ENCODE measurements around the gene B3GALT5. TPM values are rescaled to one million over a fixed set of nuclear protein-coding genes. Genes with fewer than 3 reads are reported as not detected.
"Not testable (repeated sequence)": the region's sequence is repeated elsewhere in the genome, so short reads cannot be mapped to it uniquely, and the experiment has no call there.

The B3GALT5 gene
- total RNA-seq, 1 donor = 0.18 TPM

DNA sequence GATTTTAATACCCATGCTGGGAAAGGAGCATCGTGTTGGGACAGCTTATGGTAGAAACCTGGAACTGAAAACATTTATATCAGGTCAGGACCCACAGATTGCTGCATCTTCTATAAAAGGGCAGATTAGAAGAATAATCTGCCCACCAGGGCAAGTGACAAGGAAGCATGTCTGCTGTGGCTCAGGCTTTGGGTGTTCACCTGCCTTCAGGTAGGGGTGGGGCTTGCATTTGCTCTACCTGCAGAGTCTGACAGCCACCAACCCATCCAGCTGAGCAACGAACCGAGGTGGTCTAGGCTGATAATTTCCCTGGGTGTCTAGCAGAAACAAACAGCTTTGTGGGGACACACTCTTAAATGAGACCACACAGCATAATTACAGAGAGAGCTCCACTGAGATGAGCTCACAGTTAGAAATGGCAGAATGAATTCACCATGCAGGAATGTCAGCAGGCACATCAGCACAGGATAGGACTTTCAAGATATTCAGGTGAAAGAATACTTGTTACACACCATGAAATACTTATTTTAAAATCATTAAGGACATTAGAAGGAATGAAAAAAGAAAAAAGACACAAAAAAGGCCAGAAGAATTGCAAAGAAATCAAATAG lies 36.1 kb upstream of the B3GALT5 start:
- no peak for DNase-seq (ENCODE audit: low read depth)
- H3K4me3 ChIP-seq (ENCODE audit: low read depth, low read length) = no peak overlapping the region
- TF ChIP-seq, protein P1, sequence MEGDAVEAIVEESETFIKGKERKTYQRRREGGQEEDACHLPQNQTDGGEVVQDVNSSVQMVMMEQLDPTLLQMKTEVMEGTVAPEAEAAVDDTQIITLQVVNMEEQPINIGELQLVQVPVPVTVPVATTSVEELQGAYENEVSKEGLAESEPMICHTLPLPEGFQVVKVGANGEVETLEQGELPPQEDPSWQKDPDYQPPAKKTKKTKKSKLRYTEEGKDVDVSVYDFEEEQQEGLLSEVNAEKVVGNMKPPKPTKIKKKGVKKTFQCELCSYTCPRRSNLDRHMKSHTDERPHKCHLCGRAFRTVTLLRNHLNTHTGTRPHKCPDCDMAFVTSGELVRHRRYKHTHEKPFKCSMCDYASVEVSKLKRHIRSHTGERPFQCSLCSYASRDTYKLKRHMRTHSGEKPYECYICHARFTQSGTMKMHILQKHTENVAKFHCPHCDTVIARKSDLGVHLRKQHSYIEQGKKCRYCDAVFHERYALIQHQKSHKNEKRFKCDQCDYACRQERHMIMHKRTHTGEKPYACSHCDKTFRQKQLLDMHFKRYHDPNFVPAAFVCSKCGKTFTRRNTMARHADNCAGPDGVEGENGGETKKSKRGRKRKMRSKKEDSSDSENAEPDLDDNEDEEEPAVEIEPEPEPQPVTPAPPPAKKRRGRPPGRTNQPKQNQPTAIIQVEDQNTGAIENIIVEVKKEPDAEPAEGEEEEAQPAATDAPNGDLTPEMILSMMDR (IDR thresholded peaks at IDR 0.05; ENCODE audit: insufficient read depth, low read length) = no peak

DNA sequence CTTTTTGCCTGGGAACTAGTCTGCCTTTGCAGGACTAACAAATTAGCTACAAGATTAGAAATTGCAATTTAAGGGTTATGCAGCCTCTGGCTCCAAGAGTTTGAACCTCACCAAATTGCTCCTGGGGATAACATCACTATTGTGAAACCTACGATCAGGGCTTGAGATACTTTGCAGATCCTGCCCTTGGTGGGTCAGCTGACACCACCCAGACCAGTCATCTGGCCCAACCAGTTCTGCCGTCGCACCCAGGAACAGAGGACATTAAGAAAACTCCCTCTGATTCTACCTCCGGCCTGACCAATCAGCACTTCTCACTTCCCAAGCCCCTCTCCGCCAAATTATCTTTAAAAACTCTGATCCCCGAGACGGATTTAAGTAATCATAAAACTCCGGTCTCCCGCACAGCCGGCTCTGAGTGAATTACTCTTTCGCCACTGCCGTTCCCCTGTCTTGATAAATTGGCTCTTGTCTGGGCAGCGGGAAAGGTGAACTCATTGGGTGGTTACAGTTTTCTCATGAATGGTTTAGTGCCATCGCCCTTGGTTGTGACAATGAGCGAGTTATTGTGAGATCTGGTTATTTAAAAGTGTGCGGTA lies 32.9 kb upstream of the B3GALT5 start:
- H3K4me3 ChIP-seq (ENCODE audit: low read depth, low read length) = no peak overlapping the region
- TF ChIP-seq, protein P1 (IDR thresholded peaks at IDR 0.05; ENCODE audit: insufficient read depth, low read length) = no peak
- DNase-seq (ENCODE audit: low read depth) = no peak

DNA sequence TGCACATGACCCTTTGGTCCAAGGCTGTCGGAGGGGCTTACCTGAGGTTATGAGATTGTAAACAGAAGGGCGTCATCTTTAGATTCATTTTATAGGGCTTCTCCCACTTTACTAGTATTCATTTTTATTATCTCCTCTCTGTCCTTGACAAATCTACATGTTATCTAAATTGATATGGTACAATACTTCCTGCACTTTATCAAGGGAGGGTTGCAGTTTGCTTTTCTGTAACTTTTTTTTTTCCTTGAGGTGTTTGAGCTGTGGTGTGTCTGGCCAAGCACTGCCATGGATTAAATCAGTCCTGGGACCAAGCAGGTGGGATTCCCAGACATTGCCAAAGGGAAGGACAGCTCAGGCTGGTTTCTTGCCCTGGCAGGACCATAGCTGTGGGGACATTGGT lies 32.0 kb upstream of the B3GALT5 start:
- no peak for DNase-seq (ENCODE audit: low read depth)
- TF ChIP-seq, protein P1 (IDR thresholded peaks at IDR 0.05; ENCODE audit: insufficient read depth, low read length) = no peak
- H3K4me3 ChIP-seq (ENCODE audit: low read depth, low read length) = no peak overlapping the region

DNA sequence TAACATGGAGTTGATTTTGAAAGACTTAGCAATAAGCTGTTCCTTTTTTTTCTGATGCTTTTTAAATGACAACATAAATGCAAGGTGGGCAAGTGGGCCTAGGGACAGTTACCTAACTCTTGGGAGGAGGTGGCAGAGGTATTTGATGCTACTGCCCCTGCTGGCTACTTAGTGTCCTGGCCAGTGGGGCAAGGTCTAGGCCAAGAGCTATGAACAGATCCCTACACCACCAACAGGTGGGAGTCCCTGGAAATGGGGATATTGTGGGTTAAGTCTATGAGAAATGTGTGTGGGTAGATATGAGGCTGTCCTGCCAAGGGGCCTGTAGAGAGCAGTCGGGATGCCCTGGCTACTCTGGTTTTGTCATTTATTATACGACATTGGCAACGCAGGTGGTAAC lies 31.3 kb upstream of the B3GALT5 start:
- DNase-seq (ENCODE audit: low read depth) = no peak
- no peak overlapping the region for H3K4me3 ChIP-seq (ENCODE audit: low read depth, low read length)
- TF ChIP-seq, protein P1 (IDR thresholded peaks at IDR 0.05; ENCODE audit: insufficient read depth, low read length) = no peak

DNA sequence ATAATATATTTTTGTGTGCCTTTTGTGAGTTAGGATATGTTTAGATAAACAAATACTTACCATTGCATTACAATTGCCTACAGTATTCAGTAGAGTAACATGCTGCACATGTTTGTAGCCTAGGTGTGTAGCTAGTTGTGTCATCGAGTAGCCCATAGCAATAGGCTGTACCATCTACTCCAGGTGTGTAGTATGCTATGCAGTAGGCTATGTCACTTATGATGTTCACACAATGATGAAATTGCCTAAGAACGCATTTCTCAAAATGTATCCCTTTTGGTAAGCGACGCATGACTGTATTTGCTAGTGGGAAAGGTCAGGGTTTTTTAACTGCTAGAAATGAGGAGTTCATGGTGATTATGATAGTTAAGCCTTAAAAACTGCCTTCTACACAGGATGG lies 30.0 kb upstream of the B3GALT5 start:
- TF ChIP-seq, protein P1 (IDR thresholded peaks at IDR 0.05; ENCODE audit: insufficient read depth, low read length) = no peak
- no peak for DNase-seq (ENCODE audit: low read depth)
- no peak overlapping the region for H3K4me3 ChIP-seq (ENCODE audit: low read depth, low read length)

DNA sequence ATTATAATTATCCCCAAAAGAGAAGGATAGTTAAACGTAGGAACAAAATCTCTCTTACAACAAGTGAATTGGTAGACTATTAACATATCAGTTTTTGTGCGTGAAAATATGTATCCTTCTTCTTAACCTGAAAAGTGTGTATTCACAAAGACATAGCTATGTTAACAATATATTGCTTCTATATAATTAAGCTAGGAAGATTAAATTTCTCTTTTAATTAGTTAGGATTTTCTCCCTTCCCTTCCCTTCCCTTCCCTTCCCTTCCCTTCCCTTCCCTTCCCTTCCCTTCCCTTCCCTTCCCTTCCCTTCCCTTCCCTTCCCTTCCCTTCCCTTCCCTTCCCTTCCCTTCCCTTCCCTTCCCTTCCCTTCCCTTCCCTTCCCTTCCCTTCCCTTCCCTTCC lies 29.2 kb upstream of the B3GALT5 start:
- DNase-seq (ENCODE audit: low read depth); H3K4me3 ChIP-seq (ENCODE audit: low read depth, low read length): not testable (repeated sequence)

DNA sequence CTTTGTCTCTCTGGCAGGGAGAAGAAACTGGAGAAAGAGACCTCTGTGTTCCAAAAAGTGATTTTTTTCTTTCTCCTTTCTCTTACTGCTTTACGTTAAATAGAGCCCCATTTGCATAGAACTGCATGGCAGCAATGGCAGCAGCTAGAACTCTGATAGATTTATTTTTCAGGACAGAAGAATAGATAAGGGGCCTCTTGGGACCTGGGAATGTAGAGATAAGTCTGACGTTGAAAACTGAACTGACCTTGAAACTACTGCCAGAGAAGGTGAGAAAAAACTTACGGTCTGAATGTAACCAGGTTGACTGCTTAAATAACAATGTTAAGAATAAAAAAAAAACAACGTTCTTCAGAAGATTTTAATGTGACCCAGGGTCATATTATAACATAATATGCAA lies 25.4 kb upstream of the B3GALT5 start:
- TF ChIP-seq, protein P1 (IDR thresholded peaks at IDR 0.05; ENCODE audit: insufficient read depth, low read length) = no peak
- no peak overlapping the region for H3K4me3 ChIP-seq (ENCODE audit: low read depth, low read length)
- DNase-seq (ENCODE audit: low read depth) = no peak

Measured in fibroblast of the aortic adventitia (primary cell).